IMR-90 (cell line): Measurements from ENCODE around the gene NT5DC1. TPM values are rescaled to one million over a fixed set of nuclear protein-coding genes. Genes with fewer than 3 reads are reported as not detected.

ENCODE experiments used
- ATAC-seq: fragments of 200-7000 bp; cut with Tn5 transposase; 2 replicates; pipeline ENCODE4 v1.9.1; 2020; ENCODE audit warnings: low read depth, mild to moderate bottlenecking, moderate library complexity
- BruUV-seq: library from RNA; stranded (reverse); fragments of 400-500 nt; replicated peaks from 2 replicates; lab custom pipeline; 2021; lab: Mats Ljungman, UMichigan
- CTCF ChIA-PET: fragments of 300-600 bp; formaldehyde crosslinking; extraction: SDS; loops from one replicate; lab custom pipeline; 2021; ENCODE audit warnings: antibody characterized with exemption; lab: Yijun Ruan, JAX
- POLR2A ChIA-PET: fragments of 300-600 bp; sonication (Branson Sonifier 250); formaldehyde crosslinking; loops from one replicate; lab custom pipeline; 2022; ENCODE audit warnings: antibody characterized with exemption; ENCODE audit not compliant: unreplicated experiment; lab: Charles Lee
- DNase-seq: peaks from one replicate; pipeline ENCODE4 v3.0.0; 2013
- H2AFZ ChIP-seq: replicated peaks from 2 replicates; pipeline ENCODE3; 2013; ENCODE audit warnings: low read length, mild to moderate bottlenecking; ENCODE audit not compliant: poor library complexity
- H2AK5ac ChIP-seq: 2 replicates; pipeline ENCODE4 v1.6.1; 2013; ENCODE audit warnings: low read depth, low read length, inconsistent platforms
- H2AK9ac ChIP-seq: replicated peaks from 2 replicates; pipeline ENCODE3; 2013; ENCODE audit warnings: mild to moderate bottlenecking, low read depth, low read length, moderate library complexity; ENCODE audit not compliant: poor library complexity
- H2BK120ac ChIP-seq: 2 replicates; pipeline ENCODE4 v1.6.1; 2013; ENCODE audit warnings: low read depth, low read length, inconsistent platforms
- H2BK15ac ChIP-seq: 3 replicates; pipeline ENCODE4 v1.6.1; 2013; ENCODE audit warnings: low read depth, low read length, inconsistent platforms
- H2BK20ac ChIP-seq: 2 replicates; pipeline ENCODE4 v1.6.1; 2013; ENCODE audit warnings: low read depth, mild to moderate bottlenecking, inconsistent platforms, low read length, moderate library complexity
- H2BK5ac ChIP-seq: 2 replicates; pipeline ENCODE4 v1.6.1; 2013; ENCODE audit warnings: mild to moderate bottlenecking, low read depth, low read length, inconsistent platforms; ENCODE audit not compliant: poor library complexity, severe bottlenecking
- H3K14ac ChIP-seq: replicated peaks from 2 replicates; pipeline ENCODE4 v1.6.1; 2013; ENCODE audit warnings: low read depth, low read length, inconsistent platforms
- H3K18ac ChIP-seq: 2 replicates; pipeline ENCODE4 v1.6.1; 2013; ENCODE audit warnings: low read depth, low read length, control low read depth
- H3K23ac ChIP-seq: 2 replicates; pipeline ENCODE4 v1.6.1; 2013; ENCODE audit warnings: low read depth, low read length, inconsistent platforms
- H3K27ac ChIP-seq: 2 replicates; pipeline ENCODE4 v1.5.1; 2013; ENCODE audit warnings: mild to moderate bottlenecking, control low read depth, low read length; ENCODE audit not compliant: insufficient read depth
- H3K27me3 ChIP-seq: 2 replicates; pipeline ENCODE4 v1.6.1; 2013; ENCODE audit warnings: low read length; ENCODE audit not compliant: control insufficient read depth, insufficient read depth
- H3K36me3 ChIP-seq: 2 replicates; pipeline ENCODE4 v1.6.1; 2013; ENCODE audit warnings: low read length, mixed read lengths; ENCODE audit not compliant: control insufficient read depth, insufficient read depth
- H3K4ac ChIP-seq: 2 replicates; pipeline ENCODE4 v1.6.1; 2013; ENCODE audit warnings: low read depth, low read length, inconsistent platforms
- H3K4me1 ChIP-seq: 2 replicates; pipeline ENCODE4 v1.6.1; 2013; ENCODE audit warnings: low read length, mixed read lengths; ENCODE audit not compliant: control insufficient read depth, insufficient read depth
- H3K4me2 ChIP-seq: 2 replicates; pipeline ENCODE4 v1.6.1; 2013; ENCODE audit warnings: low read depth, mild to moderate bottlenecking, control low read depth, low read length, moderate library complexity
- H3K4me3 ChIP-seq: 2 replicates; pipeline ENCODE4 v1.5.1; 2013; ENCODE audit warnings: low read depth, mild to moderate bottlenecking, control low read depth, low read length, moderate library complexity; ENCODE audit not compliant: insufficient read depth
- H3K56ac ChIP-seq: 2 replicates; pipeline ENCODE4 v1.6.1; 2013; ENCODE audit warnings: low read length, inconsistent platforms; ENCODE audit not compliant: insufficient read depth; ENCODE audit errors: extremely low read depth
- H3K79me1 ChIP-seq, 2 experiments: 2 replicates each; pipeline ENCODE4 v1.6.1; 2013; ENCODE audit warnings: low read length in 2 of 2, inconsistent platforms in 1 of 2, low read depth in 1 of 2
- H3K9ac ChIP-seq: 2 replicates; pipeline ENCODE4 v1.6.1; 2013; ENCODE audit warnings: low read depth, low read length, control low read depth
- H3K9me1 ChIP-seq: 2 replicates; pipeline ENCODE4 v1.6.1; 2013; ENCODE audit warnings: low read length, inconsistent platforms; ENCODE audit not compliant: insufficient read depth
- H3K9me3 ChIP-seq: 2 replicates; pipeline ENCODE4 v1.6.1; 2013; ENCODE audit warnings: low read length; ENCODE audit not compliant: control insufficient read depth, insufficient read depth
- H4K20me1 ChIP-seq: 2 replicates; pipeline ENCODE4 v1.6.1; 2013; ENCODE audit warnings: low read length, inconsistent platforms; ENCODE audit not compliant: insufficient read depth
- H4K5ac ChIP-seq: 2 replicates; pipeline ENCODE4 v1.6.1; 2013; ENCODE audit warnings: mild to moderate bottlenecking, low read depth, low read length, control low read depth
- H4K8ac ChIP-seq, 2 experiments: 2 replicates each; pipeline ENCODE4 v1.6.1; 2013; ENCODE audit warnings: low read depth in 2 of 2, low read length in 2 of 2, control low read depth in 1 of 2, inconsistent platforms in 1 of 2
- H4K91ac ChIP-seq: 2 replicates; pipeline ENCODE4 v1.6.1; 2013; ENCODE audit warnings: low read depth, low read length, inconsistent platforms; ENCODE audit not compliant: insufficient read depth
- CEBPB ChIP-seq: IDR thresholded peaks from 2 replicates; pipeline ENCODE4 v1.6.1; 2012; ENCODE audit warnings: low read depth, low read length, improper control_type of control experiment
- CHD1 ChIP-seq: IDR thresholded peaks from 2 replicates; pipeline ENCODE4 v1.6.1; 2012; ENCODE audit warnings: low read depth, low read length, improper control_type of control experiment
- FOS ChIP-seq: fragments of 150-350 bp; IDR thresholded peaks from 2 replicates; pipeline ENCODE4 v1.6.1; 2016; ENCODE audit warnings: low read depth, low read length
- MAFK ChIP-seq: IDR thresholded peaks from 2 replicates; pipeline ENCODE4 v1.6.1; 2012; ENCODE audit warnings: low read depth, low read length, improper control_type of control experiment
- MXI1 ChIP-seq: IDR thresholded peaks from 2 replicates; pipeline ENCODE4 v1.6.1; 2012; ENCODE audit warnings: low read depth, mild to moderate bottlenecking, low read length, moderate library complexity, borderline replicate concordance
- NFE2L2 ChIP-seq: fragments of 150-350 bp; IDR thresholded peaks from 2 replicates; pipeline ENCODE4 v1.6.1; 2016; ENCODE audit warnings: low read depth, mild to moderate bottlenecking, low read length
- RCOR1 ChIP-seq: IDR thresholded peaks from 2 replicates; pipeline ENCODE4 v1.6.1; 2012; ENCODE audit warnings: mild to moderate bottlenecking, low read length, improper control_type of control experiment; ENCODE audit not compliant: insufficient replicate concordance
- RFX5 ChIP-seq: IDR thresholded peaks from 2 replicates; pipeline ENCODE4 v1.8.0; 2012; ENCODE audit warnings: low read depth, mild to moderate bottlenecking, low read length, moderate library complexity
- SMC3 ChIP-seq: fragments of 150-350 bp; IDR thresholded peaks from 2 replicates; pipeline ENCODE4 v1.6.1; 2016; ENCODE audit warnings: low read depth, mild to moderate bottlenecking, antibody characterized with exemption, low read length, moderate library complexity
- WGBS, 2 experiments: methylation state at CpG; one replicate each; pipeline versions ENCODE4 v1.1.5 to v1.1.7; 2013; ENCODE audit warnings: missing lambda C conversion rate in 2 of 2; ENCODE audit not compliant: insufficient read length in 1 of 2; ENCODE audit errors: extremely low coverage in 2 of 2; 5-methylcytosine and 5-hydroxymethylcytosine counted together
- dilution Hi-C: fragments of 300-500 bp; cut with HindIII; formaldehyde crosslinking; loops from one replicate; pipeline ENCODE4 v1.14.3; 2018; ENCODE audit warnings: low sequenced_read_pairs; ENCODE audit not compliant: unreplicated experiment
- in situ Hi-C: fragments of 300-500 bp; cut with MboI; formaldehyde crosslinking; loops from 3 replicates; pipeline ENCODE4 v1.14.3; 2019; ENCODE audit warnings: low sequenced_read_pairs, inconsistent platforms, mixed read lengths
- intact Hi-C: fragments of 100-400 bp; cut with micrococcal nuclease; formaldehyde crosslinking; loops from 2 replicates; pipeline ENCODE4 v1.10.0; 2022
- polyA plus RNA-seq, 3 experiments: library from polyadenylated mRNA; depleted of rRNA; stranded (reverse); fragments of >200 nt; gene quantifications; 2 replicates each; pipeline ENCODE4 v1.2.3, GENCODE V29; 2012; ENCODE audit warnings: low replicate concordance in 1 of 3
- total RNA-seq: library from RNA; depleted of rRNA; stranded (reverse); fragments of >200 nt; gene quantifications from 2 replicates; pipeline ENCODE4 v1.2.3, GENCODE V29; 2012
- TF ChIP-seq, protein P1 (sequence below): fragments of 150-350 bp; IDR thresholded peaks from 2 replicates; pipeline ENCODE4 v1.6.1; 2017; ENCODE audit warnings: mild to moderate bottlenecking, antibody characterized with exemption, low read length, low read depth

The NT5DC1 gene
- total and polyA plus RNA-seq, 2 of the 4 experiments (the other 2 are of a cell fraction), result 11.7 to 16.8 TPM

DNA sequence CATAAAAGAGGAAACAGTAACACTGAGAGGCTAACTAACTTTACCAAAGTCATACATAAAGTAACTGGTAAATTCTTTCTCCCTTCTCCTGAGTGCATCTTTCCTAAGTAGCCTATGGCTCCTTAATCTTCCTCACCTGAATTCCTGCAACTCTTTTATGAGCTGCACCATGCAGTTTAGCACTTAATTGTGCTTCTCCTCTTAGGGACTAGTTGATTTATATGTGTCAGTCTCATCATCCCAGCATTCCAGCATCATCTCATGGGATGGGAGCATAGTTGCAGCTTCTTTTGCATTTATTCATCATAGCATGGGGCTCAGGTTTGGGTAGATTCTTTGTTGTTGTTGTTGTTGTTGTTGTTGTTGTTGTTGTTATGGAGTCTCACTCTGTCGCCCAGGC is 182.5 kb downstream of the NT5DC1 start:
- dilution Hi-C loops (no loop called here), intact Hi-C loops (no loop called here), in situ Hi-C loops (loop anchor here (25.0 kb wide), 1 partner anchor 154 kb away; no protein-coding TSS in a partner anchor)
- no peak overlapping the region for H3K18ac ChIP-seq
- no peak overlapping the region for H2BK120ac ChIP-seq
- 0 out of 2 replicates have a peak, but pooled peaks cover 2% of the 10 kb centered on the region for H3K36me3 ChIP-seq
- H2BK5ac ChIP-seq, result no peak overlapping the region
- CTCF ChIA-PET, result interaction anchor here (0.8 kb wide), 1 partner anchor 229 kb away, joined by 4 read pairs; the partner anchor contains the start of gene CALHM5
- no peaks in the 10 kb centered on the region for H3K9me3 ChIP-seq
- BruUV-seq, result no TSS peak
- TF ChIP-seq RCOR1, result no peak
- no peak for TF ChIP-seq RFX5
- no peak for TF ChIP-seq MXI1
- no peak for TF ChIP-seq MAFK
- TF ChIP-seq, protein P1, sequence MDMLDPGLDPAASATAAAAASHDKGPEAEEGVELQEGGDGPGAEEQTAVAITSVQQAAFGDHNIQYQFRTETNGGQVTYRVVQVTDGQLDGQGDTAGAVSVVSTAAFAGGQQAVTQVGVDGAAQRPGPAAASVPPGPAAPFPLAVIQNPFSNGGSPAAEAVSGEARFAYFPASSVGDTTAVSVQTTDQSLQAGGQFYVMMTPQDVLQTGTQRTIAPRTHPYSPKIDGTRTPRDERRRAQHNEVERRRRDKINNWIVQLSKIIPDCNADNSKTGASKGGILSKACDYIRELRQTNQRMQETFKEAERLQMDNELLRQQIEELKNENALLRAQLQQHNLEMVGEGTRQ, result no peak
- TF ChIP-seq CHD1, result no peak
- no peak for TF ChIP-seq SMC3
- no peak for TF ChIP-seq NFE2L2
- no peak for TF ChIP-seq CEBPB
- no peak for TF ChIP-seq FOS
- DNase-seq (no peak), ATAC-seq (no peak)
- no peak overlapping the region for H3K9ac ChIP-seq
- no peak overlapping the region for H3K4me2 ChIP-seq
- no peak overlapping the region for H2BK15ac ChIP-seq
- no peak overlapping the region for H4K8ac ChIP-seq
- peaks cover 10% of the 10 kb centered on the region for H4K20me1 ChIP-seq
- no peak overlapping the region for H2BK20ac ChIP-seq
- no peak overlapping the region for H3K23ac ChIP-seq
- WGBS, 2 experiments, result no CpG with 5 or more reads among the region's 1 CpG
- H3K4me3 ChIP-seq, result no peak overlapping the region
- H2AK9ac ChIP-seq, result no peak overlapping the region
- no peak overlapping the region for H3K27ac ChIP-seq
- POLR2A ChIA-PET, result no interaction called here
- H4K91ac ChIP-seq, result no peak overlapping the region
- H2AFZ ChIP-seq, result no peak overlapping the region
- H3K56ac ChIP-seq, result no peak overlapping the region
- no peaks in the 10 kb centered on the region for H3K27me3 ChIP-seq
- no peak overlapping the region for H3K14ac ChIP-seq
- no peak overlapping the region for H3K4ac ChIP-seq
- H3K9me1 ChIP-seq, result peaks cover 1% of the 10 kb centered on the region; the same call in 1 of the 2 replicates
- no peak overlapping the region for H2AK5ac ChIP-seq
- peaks cover 0 to 19% of the 10 kb centered on the region in 2 experiments; a peak in 3 of 4 replicates for H3K79me1 ChIP-seq
- H3K4me1 ChIP-seq, result peaks cover 3% of the 10 kb centered on the region
- no peak overlapping the region for H4K5ac ChIP-seq
